IMR-90 (cell line): ENCODE data around the gene GPATCH2.

Experiments
- BHLHE40 ChIP-seq: fragments of 150-350 bp; IDR thresholded peaks from 2 replicates; pipeline ENCODE4 v1.6.1; 2016; ENCODE audit warnings: mild to moderate bottlenecking, low read depth, low read length
- CTCF ChIP-seq: conservative IDR thresholded peaks from 2 replicates; pipeline ENCODE4 v1.5.1; 2012; ENCODE audit warnings: mild to moderate bottlenecking, low read depth, low read length, improper control_type of control experiment
- MAFK ChIP-seq: IDR thresholded peaks from 2 replicates; pipeline ENCODE4 v1.6.1; 2012; ENCODE audit warnings: low read depth, low read length, improper control_type of control experiment
- MXI1 ChIP-seq: IDR thresholded peaks from 2 replicates; pipeline ENCODE4 v1.6.1; 2012; ENCODE audit warnings: low read depth, mild to moderate bottlenecking, low read length, moderate library complexity, borderline replicate concordance
- POLR2A ChIP-seq: IDR thresholded peaks from 2 replicates; pipeline ENCODE4 v1.6.1; 2012; ENCODE audit warnings: mild to moderate bottlenecking, low read depth, low read length
- RAD21 ChIP-seq: IDR thresholded peaks from 2 replicates; pipeline ENCODE4 v1.6.1; 2012; ENCODE audit warnings: low read length, improper control_type of control experiment
- RCOR1 ChIP-seq: IDR thresholded peaks from 2 replicates; pipeline ENCODE4 v1.6.1; 2012; ENCODE audit warnings: mild to moderate bottlenecking, low read length, improper control_type of control experiment; ENCODE audit not compliant: insufficient replicate concordance
- RFX5 ChIP-seq: IDR thresholded peaks from 2 replicates; pipeline ENCODE4 v1.8.0; 2012; ENCODE audit warnings: low read depth, mild to moderate bottlenecking, low read length, moderate library complexity
- SMC3 ChIP-seq: fragments of 150-350 bp; IDR thresholded peaks from 2 replicates; pipeline ENCODE4 v1.6.1; 2016; ENCODE audit warnings: low read depth, mild to moderate bottlenecking, antibody characterized with exemption, low read length, moderate library complexity

GRCh38 chr1:217527151-217527550, 103.7 kb downstream of the GPATCH2 start:
- TF ChIP-seq CTCF: no peak
- TF ChIP-seq RFX5: no peak
- no peak for TF ChIP-seq MXI1
- TF ChIP-seq MAFK: no peak
- no peak for TF ChIP-seq RAD21
- TF ChIP-seq SMC3: no peak
- TF ChIP-seq RCOR1: no peak
- TF ChIP-seq POLR2A: no peak
- TF ChIP-seq BHLHE40: no peak
